Tibial artery (tissue), 4 donors: ENCODE data around the gene YJEFN3.

Source experiments
- DNase-seq, 2 donors: peaks; one replicate each; pipeline ENCODE4 v3.0.0-alpha.2; 2019
- H3K27ac ChIP-seq, 2 donors: fragments of 200-600 bp; sonication (generic) in 1 of 2; 1 replicate in 1 of 2; 2 replicates in 1 of 2; pipeline ENCODE4 v1.5.1; 2018 to 2019; ENCODE audit warnings: mild to moderate bottlenecking in 1 of 2
- H3K27me3 ChIP-seq, 2 donors: fragments of 200-600 bp; sonication (generic) in 1 of 2; one replicate each; pipeline versions ENCODE4 v1.5.1 to v1.6.0; 2016 to 2019
- H3K36me3 ChIP-seq, 3 donors: fragments of 200-600 bp; sonication (generic) in 2 of 3; one replicate each; pipeline ENCODE4 v1.5.1; 2016 to 2019; ENCODE audit warnings: mild to moderate bottlenecking in 2 of 3
- H3K4me1 ChIP-seq, 4 donors: fragments of 200-600 bp; sonication (generic) in 2 of 4; 1 replicate in 3 of 4; 2 replicates in 1 of 4; pipeline ENCODE4 v1.5.1; 2016 to 2019
- H3K4me3 ChIP-seq, 2 donors: fragments of 200-600 bp; sonication (generic) in 1 of 2; 1 replicate in 1 of 2; 2 replicates in 1 of 2; pipeline ENCODE4 v1.5.1; 2018 to 2019; ENCODE audit warnings: mild to moderate bottlenecking in 2 of 2
- H3K9me3 ChIP-seq, 3 donors: fragments of 200-600 bp; sonication (generic) in 1 of 3; one replicate each; pipeline ENCODE4 v1.5.1; 2016 to 2019
- CTCF ChIP-seq, 2 experiments: fragments of 200-600 bp in 1 of 2; fragments of 450-650 bp in 1 of 2; IDR thresholded peaks; one replicate each; pipeline ENCODE4 v1.5.1; 2017 to 2019; ENCODE audit warnings: antibody characterized with exemption in 2 of 2, mild to moderate bottlenecking in 1 of 2, moderate library complexity in 1 of 2
- intact Hi-C: fragments of 100-400 bp; cut with DNase I; formaldehyde crosslinking; loops from one replicate; pipeline ENCODE4 v1.15.0; 2023; ENCODE audit warnings: low total_unique reads

Gene YJEFN3

GRCh38 chr19:19524053-19524452, 4.7 kb upstream of the YJEFN3 start:
- no peak overlapping the region for H3K27ac ChIP-seq
- intact Hi-C loops: no loop called here
- H3K4me3 ChIP-seq: no peak overlapping the region
- no peaks in the 10 kb centered on the region for H3K27me3 ChIP-seq
- no peaks in the 10 kb centered on the region for H3K9me3 ChIP-seq
- no peak for DNase-seq
- peaks cover 0 to 11% (median 2%) of the 10 kb centered on the region in 4 donors for H3K4me1 ChIP-seq
- H3K36me3 ChIP-seq: peaks cover 18 to 80% (median 34%) of the 10 kb centered on the region in 3 donors
- no peak for TF ChIP-seq CTCF (IDR thresholded peaks at IDR 0.05)

GRCh38 chr19:19525611-19526380, 2.9 kb upstream of the YJEFN3 start:
- peaks cover 0 to 8% (median 3%) of the 10 kb centered on the region in 4 donors for H3K4me1 ChIP-seq
- H3K4me3 ChIP-seq: no peak overlapping the region
- no peak overlapping the region for H3K27ac ChIP-seq
- no peak for TF ChIP-seq CTCF (IDR thresholded peaks at IDR 0.05)
- peaks cover 18 to 76% (median 21%) of the 10 kb centered on the region in 3 donors for H3K36me3 ChIP-seq
- H3K9me3 ChIP-seq: no peaks in the 10 kb centered on the region
- intact Hi-C loops: no loop called here
- DNase-seq: no peak
- H3K27me3 ChIP-seq: no peaks in the 10 kb centered on the region

GRCh38 chr19:19526581-19527370, 1.9 kb upstream of the YJEFN3 start:
- Histone ChIP-seq H3K27ac (no peak overlapping the region), H3K4me1 (peaks cover 0 to 8% (median 3%) of the 10 kb centered on the region in 4 donors), H3K27me3 (no peaks in the 10 kb centered on the region), H3K36me3 (peaks cover 18 to 75% (median 21%) of the 10 kb centered on the region in 3 donors), H3K4me3 (no peak overlapping the region), H3K9me3 (no peaks in the 10 kb centered on the region)
- no peak for DNase-seq
- no peak for TF ChIP-seq CTCF (IDR thresholded peaks at IDR 0.05)
- intact Hi-C loops: no loop called here

- Histone ChIP-seq H3K4me3 (no peak overlapping the region), H3K27ac (no peak overlapping the region), H3K27me3 (no peaks in the 10 kb centered on the region), H3K36me3 (peaks cover 18 to 75% (median 21%) of the 10 kb centered on the region in 3 donors), H3K4me1 (peaks cover 0 to 13% (median 8%) of the 10 kb centered on the region in 4 donors), H3K9me3 (no peaks in the 10 kb centered on the region)
- no peak for DNase-seq
- intact Hi-C loops: no loop called here
- no peak for TF ChIP-seq CTCF (IDR thresholded peaks at IDR 0.05)
Observed at GRCh38 chr19:19527371-19527656, 1.4 kb upstream of the YJEFN3 start.

- no peak for DNase-seq
- Histone ChIP-seq H3K9me3 (no peaks in the 10 kb centered on the region), H3K27me3 (no peaks in the 10 kb centered on the region), H3K27ac (no peak overlapping the region), H3K4me3 (no peak overlapping the region), H3K36me3 (peaks cover 18 to 72% (median 21%) of the 10 kb centered on the region in 3 donors), H3K4me1 (peaks cover 0 to 17% (median 11%) of the 10 kb centered on the region in 4 donors)
- intact Hi-C loops: no loop called here
- no peak for TF ChIP-seq CTCF (IDR thresholded peaks at IDR 0.05)
Observed at GRCh38 chr19:19527674-19528625, 761 bp upstream of the YJEFN3 start.
